HG03342 (cell line): ENCODE data around the gene RGPD6.
"Not testable (repeated sequence)": the region's sequence is repeated elsewhere in the genome, so short reads cannot be mapped to it uniquely, and the experiment has no call there.

Experiments used
- ATAC-seq: cut with Tn5 transposase; IDR thresholded peaks from one replicate; pipeline ENCODE4 v1.9.1; 2021; ENCODE audit warnings: mild to moderate bottlenecking, moderate library complexity; ENCODE audit not compliant: unreplicated experiment

The RGPD6 gene

GRCh38 chr2:110482697-110483096 lies 94.3 kb downstream of the RGPD6 start:
- not testable (repeated sequence) for ATAC-seq

DNA sequence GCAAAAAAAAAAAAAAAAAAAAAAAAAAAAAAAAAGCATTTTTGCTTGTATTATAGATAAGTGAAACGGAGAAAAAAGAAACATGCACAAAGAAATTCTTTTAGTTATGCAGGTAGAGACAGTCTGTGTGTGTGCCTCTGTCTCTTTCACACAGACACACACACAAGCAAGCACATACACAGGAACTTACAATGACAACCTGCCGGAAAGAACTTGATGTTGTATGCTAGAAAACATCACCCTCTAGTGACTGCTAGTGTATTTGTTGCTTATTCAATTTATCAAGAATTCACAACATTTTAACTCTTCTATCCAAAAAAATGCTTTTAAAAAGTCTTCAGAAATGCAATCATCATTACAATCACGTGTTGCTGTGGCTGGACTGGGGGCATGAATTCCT lies 95.8 kb downstream of the RGPD6 start:
- ATAC-seq: not testable (repeated sequence)

GRCh38 chr2:110480084-110480483 lies 96.9 kb downstream of the RGPD6 start:
- not testable (repeated sequence) for ATAC-seq

GRCh38 chr2:110477370-110477769 lies 99.7 kb downstream of the RGPD6 start:
- ATAC-seq: not testable (repeated sequence)

- not testable (repeated sequence) for ATAC-seq
These were observed 100.1 kb downstream of the RGPD6 start for GRCh38 chr2:110476952-110477351.

- not testable (repeated sequence) for ATAC-seq
These were observed 101.2 kb downstream of the RGPD6 start for GRCh38 chr2:110475627-110476359.

- peak; percentile 99 for ATAC-seq
These were observed 102.1 kb downstream of the RGPD6 start for GRCh38 chr2:110474898-110475297.

GRCh38 chr2:110473059-110473358 lies 104.0 kb downstream of the RGPD6 start:
- not testable (repeated sequence) for ATAC-seq

DNA sequence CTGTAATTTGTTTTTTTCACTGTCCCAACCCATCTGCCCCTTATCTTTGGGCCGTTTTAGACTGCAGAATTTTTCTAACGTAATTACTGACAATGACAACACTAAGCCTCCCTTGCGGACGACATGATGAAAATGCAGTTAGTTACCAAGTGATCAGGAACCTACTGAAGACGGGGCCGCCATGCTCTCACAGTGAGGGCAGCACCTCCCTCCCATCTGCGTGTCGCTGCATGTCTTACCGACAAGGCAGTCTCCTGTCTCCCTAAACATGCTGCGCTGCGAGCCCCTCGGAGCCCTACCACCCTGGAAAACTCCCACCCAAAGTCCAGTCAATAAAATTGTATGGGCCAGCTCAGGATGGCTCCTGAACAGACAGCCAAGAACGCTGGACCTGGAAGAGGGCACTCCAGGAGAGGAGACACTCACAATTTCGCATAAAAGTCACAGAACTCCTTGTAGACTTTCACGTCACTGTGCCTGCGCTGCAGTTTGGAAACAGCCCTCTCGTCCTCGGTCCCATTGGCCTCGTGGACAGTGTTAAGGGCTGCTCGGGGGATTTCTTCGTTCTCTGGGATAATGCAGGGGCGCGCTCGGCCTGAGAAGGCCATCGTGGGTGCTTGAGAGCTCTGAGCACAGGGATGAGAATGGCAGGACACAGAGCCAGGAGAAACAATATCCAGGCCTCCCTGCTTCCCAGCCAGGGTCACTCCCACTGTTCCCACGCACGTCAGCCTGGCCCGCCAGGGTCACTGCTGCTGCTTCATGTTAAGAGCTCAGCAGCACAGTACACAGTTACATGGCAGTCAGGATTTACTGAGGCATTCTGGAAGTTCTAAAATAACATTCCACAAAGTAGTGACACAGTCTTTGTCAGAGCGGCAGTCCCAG lies 104.6 kb downstream of the RGPD6 start, which contains the start of gene LIMS4:
Gene LIMS4 (minus strand): TSS at position 646 of the 888 bp plus-strand sequence. CDS start 38 bp downstream, at position 608.
- ATAC-seq: not testable (repeated sequence)

DNA sequence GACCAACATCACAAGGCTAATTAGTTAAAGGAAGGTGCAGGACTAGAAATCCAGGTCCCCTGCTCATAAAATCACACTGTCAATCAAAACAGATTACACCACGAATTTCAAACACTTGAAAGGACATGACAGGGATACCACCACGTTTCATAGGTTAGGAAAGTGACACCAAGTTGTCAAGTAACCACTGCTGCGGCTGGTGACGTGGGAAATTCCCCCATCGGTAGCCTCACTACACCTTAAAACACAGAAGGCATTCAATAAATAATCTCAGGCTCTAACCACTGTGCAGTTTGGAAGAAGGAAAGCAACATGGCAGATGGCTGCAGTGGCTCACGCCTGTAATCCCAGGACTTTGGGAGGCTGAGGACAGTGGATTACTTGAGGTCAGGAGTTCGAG lies 108.1 kb downstream of the RGPD6 start:
- not testable (repeated sequence) for ATAC-seq

GRCh38 chr2:110465312-110465711 lies 111.7 kb downstream of the RGPD6 start:
- peak; percentile 78 for ATAC-seq
